T-helper 2 cell treated with Interferon-gamma antibody and Interleukin-4, amounts not matched to agents 100 ng/mL and 5 ng/mL, for 36 hours (primary cell): ENCODE data around the gene GRIA3. TPM values are rescaled to one million over a fixed set of nuclear protein-coding genes. Genes with fewer than 3 reads are reported as not detected.
"Not testable (repeated sequence)": the region's sequence is repeated elsewhere in the genome, so short reads cannot be mapped to it uniquely, and the experiment has no call there.

Source experiments
- intact Hi-C: fragments of 100-400 bp; cut with micrococcal nuclease; formaldehyde crosslinking; loops from one replicate; pipeline ENCODE4 v1.15.1; 2023
- total RNA-seq: library from RNA; stranded (reverse); gene quantifications from 2 replicates; pipeline ENCODE4 v1.2.3, GENCODE V29; 2022

GRIA3 gene
- total RNA-seq, 1 donor from 2014 or later = not detected

DNA sequence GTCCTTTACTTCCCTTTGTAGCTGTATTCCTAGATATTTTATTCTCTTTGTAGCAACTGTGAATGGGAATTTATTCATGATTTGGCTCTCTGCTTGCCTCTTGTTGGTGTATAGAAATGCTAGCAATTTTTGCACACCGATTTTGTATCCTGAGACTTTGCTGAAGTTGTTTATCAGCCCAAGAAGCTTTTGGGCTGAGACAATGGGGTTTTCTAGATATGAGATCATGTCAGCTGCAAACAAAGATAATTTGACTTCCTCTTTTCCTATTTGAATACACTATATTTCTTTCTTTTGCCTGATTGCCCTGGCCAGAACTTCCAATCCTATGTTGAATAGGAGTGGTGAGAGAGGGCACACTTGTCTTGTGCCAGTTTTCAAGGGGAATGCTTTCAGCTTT, 346.6 kb downstream of the GRIA3 start:
- intact Hi-C loops = not testable (repeated sequence)
